HG02588 (cell line): ENCODE results near the gene C5.

Experiments
- ATAC-seq: cut with Tn5 transposase; IDR thresholded peaks from one replicate; pipeline ENCODE4 v1.9.1; 2021; ENCODE audit warnings: mild to moderate bottlenecking, moderate library complexity; ENCODE audit not compliant: unreplicated experiment

The C5 gene

DNA sequence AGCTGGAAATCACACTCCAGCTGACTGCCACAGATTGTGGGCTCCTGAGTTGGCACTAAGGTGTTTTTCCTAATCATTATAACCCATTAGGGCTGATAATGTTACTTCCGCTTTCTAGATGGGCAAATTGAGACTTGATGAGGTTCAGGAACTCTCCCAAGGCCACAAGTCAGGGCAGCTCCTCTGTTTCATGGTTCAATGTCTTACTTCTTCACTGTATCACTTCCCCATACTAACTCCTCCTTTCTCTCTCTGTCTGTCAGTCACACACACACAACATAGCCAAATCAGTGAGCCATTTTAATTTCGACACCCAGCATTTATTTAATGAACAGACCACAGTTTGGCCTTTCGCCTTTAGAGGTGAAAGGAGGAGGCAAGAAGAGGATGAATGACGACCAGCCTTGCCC lies 105.6 kb downstream of the C5 start:
- peak; percentile 96 for ATAC-seq

DNA sequence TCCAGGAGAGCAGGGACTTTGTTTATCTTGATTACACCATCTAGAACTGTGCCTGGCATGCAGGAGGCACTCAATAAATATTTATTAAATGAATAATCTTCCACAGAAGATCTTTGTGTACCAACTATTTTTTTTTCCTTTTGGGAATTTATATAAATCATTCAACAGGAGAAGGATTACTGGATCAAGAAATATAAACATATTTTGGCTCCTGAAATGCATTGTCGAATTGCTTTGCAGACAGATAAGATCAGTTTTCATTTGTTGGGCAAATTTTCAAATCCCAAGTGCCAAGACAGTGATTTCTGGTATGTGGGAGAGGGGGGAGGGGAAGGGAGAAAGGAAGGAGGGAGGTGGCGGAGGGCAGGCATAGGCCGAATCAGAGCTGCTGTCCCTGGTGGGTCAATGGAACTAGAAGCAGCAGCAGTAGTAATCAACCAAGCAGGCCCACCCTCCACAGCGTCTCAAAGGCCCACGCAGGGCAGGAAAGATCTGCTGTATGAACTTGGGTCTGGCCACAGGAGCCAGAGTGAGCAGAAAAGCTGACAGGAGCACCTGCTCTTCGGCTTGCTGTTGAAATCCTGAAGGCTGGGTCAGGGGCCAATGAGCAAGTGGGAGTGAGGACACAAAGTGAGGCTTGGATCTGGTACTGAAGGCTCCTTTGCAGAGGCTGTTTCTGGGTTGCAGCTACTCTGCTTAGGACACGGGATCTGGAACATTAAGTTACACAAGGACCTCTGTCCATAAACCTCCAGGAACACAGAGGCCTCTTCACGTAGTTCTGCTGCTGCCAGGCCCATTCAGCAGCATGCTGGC lies 107.7 kb downstream of the C5 start:
- ATAC-seq, result no peak

DNA sequence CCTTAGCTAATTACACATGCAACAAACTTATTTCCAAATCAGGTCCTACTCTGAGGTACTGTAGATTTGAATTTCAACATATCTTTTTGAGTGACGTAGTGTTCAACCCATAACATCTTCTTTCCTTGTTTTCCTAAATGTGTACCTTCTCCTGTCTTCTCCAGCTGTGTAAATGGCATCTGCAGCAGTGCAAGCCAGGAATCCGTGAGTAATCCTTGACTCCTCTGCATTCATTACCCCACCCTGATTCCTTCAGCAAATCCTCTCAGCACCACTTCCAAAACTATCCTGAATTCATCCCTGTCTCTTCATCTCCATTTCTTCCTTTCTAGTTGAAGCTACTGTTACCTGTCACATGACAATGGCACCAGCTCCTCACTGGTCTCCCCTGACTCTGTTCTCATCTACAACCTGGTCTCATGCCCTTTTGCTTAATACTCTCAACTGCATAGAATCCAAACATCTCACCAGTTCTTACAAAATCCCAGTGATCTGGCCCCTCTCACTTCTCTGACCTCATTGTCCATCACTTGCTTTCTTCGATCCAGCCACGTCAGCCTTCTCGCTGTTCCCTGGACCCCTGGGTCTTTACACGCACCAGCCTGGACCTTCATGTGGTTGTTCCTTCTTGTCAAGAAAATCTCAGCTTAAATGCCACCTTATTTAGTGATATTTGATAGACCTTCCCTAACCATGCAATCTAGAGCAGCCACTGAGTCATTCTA lies 108.9 kb downstream of the C5 start:
- ATAC-seq, result no peak

DNA sequence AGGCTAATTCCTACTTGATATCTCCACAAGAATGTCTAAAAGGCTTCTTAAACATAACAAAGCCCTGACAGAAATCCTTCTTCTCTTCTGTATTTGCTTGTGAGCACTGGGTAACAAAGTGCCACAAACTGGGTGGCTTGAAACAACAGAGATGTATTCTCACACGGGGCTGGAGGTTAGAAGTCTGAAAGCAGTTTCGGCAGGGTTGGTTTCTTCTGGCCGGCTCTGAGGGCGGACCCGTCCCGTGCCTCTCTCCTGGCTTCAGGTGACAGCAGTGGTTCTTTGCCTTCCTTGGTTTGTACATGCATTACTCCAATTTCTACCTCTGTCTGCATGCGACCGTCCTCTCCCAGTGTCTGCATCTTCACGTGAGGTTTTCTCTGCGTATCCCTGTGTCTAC lies 109.5 kb downstream of the C5 start:
- ATAC-seq, result no peak

DNA sequence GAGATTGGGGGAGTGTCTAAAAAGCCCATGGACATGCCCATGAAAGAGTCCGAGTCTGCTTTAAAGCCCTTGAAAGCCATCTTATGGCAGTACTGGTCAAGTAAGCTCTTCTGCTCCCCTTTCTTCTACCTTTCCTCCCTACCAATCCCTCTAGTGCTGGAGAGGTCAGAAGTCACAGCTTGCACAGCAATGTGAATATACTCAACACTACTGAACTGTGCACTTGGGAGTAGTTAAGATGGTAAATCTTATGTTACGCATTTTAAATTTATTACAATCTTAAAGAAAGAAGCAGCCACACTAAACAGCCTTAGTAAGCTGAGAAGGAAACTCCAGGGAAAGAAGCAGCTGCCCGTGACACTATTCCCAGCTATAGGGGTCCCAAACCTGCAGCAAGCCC lies 111.2 kb downstream of the C5 start:
- ATAC-seq, result no peak

DNA sequence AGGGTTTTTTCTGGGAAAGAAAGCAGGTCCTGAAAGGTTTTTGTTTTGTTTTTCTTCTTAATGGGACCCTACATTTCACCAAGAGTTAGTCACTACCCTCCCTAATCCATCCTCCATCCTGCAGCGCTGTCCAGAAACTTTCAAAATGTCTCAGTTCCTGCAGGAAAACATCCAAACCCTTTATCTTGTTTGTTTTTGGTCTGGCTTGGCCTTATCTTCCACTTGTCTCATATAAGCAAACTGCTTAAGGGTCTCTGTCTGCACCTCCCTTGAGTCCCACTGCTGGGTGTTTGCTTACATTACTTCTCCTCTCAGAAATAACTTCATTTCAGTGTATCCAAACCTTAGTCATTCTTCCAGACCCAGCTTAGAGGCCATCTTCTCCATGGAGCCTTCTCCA lies 112.5 kb downstream of the C5 start:
- no peak for ATAC-seq

DNA sequence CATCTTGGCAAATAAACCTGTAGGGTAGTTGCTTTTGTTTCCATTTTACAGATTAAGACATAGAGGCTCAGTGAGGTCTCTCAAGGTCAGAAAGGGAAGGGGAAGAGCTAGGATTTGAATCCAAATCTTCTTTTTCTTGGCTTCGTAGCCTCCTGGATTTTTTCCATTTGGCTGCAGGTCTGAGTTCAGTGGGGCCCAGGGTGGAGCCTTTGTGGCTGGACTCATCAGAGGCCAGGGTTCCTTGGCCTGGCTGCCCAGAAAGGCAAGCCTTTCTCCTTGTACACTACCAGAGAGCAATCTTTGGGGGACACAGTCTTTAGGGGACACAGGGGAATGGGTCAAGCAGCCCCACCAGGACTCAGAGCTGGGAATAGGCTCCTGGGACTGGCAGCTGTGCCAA lies 112.9 kb downstream of the C5 start:
- ATAC-seq, result no peak

DNA sequence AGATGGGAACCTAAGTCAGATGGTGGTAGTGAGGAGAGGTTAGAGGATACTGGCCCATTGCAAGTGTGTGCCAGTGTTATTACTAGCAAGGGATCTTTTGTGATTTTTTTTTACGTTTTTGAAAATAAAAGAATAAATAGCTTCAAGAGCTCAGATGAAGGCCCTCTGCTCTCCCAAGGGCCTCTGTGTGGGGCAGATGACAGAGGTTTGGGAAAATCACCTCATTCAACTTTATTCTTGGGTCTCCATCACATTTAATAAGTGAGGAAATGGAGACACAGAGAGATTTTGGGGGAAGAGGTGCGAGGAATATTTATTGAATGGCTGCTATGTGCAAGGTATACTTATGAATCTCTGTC lies 113.3 kb downstream of the C5 start:
- no peak for ATAC-seq

DNA sequence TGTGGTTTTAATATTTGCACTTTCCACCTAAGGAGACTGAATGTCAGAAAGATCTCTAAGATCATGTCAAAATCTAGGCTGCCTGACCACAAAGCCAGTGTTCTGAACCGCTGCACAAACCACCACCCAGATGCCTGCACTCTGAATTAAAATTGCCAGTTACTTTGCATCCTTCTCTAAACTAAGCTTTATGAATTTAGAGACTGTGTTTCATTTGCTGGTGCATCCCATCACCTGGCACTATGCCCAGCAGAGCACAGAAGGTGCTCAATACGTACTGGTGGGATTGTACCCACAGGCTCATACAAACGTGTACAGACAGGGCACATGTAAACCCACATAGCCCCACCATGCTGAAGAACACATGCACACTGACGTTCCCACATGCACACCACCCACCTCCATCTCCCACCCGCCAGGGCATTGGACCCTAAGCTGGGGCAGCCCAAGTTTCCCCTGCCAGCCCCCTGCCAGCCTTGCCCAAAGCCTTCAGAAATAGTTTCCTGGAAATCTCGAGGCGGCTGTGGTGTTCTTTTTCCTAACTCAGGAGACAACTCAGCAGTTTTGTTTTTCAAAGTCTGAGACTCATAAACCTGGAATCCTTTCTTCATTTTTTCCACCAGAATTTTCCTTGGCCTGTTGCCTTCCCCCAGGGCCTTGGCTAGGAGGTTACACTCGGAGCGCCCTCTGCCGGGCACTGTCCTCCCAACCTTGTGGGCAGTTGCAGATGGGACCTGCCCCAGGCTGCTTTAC lies 113.9 kb downstream of the C5 start:
- ATAC-seq, result peak; percentile 38

DNA sequence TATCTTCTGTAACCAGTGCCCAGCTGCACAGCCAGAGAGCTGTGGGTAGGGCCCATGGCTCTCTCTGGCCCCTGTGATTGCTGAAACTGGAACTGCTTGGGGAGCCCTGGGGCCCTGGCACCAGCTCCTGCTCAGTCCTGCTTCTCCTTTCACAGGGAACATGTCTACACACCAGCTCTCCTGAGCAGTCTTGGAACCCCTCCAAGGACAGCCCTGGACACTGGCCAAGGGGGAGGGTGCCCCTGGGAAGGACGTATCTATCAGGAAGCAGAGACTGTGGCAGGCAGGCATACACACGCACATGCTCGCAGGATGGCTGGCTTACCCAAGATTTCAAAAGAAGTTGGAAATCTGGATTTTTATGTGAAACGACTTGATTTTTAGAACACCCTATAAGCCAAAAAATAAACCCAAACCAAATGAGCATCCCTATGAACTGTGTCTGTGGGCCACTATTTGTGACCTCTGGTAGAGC lies 114.7 kb downstream of the C5 start:
- ATAC-seq, result no peak

DNA sequence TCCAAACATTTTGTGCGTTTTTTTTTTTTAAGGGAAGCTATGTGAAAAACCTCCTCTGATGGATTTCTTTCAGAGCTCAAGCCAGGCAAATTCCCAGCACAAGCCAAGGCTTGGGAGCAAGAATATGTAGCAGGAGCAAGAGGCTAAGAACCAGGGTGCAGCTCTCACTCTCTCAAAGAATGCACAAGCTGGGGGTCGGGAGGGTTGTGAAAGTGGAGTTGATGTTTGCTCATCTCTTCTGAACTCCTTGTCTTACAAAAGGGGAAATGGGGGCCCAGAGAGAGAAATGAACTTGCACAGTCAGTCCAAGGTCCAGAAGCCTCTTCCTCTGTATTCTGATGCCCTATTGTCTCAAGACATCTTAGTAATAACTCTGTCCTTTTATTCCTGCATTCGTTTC lies 115.8 kb downstream of the C5 start:
- no peak for ATAC-seq

DNA sequence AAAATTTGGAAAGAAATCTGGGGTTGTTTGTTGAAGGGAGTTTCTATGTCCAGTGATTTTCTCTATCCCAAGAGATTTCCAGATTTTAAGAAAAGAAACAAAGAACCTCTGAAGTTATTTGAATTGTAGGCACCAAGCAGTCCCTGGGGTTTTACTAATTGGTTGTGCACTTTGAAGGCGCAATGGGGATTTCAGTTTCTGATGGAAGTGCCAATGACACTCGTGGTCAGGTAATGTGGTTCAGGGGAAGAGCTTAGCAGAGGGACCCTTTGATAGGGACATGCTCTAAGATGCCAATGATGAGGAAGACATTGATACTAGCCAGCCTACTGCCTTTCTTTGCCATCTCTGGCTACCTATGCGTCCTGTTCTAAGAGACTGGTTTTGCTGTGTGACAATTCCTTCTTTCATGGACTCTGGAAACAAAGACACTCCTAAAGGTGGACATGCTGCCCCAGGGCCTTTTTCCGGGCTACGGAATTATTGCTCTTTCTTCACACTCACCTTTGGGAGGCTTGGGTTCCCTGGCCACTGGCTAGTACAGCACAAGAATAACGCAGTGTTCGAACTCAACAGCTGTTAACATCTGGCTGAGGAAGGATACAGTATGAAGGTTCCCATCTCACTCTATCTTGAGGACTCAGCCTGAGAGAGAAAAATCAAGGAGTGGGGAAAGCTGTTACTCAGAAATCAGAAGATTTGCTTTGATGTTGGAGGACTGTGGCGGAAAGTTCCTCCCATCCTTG lies 116.6 kb downstream of the C5 start:
- ATAC-seq, result no peak

DNA sequence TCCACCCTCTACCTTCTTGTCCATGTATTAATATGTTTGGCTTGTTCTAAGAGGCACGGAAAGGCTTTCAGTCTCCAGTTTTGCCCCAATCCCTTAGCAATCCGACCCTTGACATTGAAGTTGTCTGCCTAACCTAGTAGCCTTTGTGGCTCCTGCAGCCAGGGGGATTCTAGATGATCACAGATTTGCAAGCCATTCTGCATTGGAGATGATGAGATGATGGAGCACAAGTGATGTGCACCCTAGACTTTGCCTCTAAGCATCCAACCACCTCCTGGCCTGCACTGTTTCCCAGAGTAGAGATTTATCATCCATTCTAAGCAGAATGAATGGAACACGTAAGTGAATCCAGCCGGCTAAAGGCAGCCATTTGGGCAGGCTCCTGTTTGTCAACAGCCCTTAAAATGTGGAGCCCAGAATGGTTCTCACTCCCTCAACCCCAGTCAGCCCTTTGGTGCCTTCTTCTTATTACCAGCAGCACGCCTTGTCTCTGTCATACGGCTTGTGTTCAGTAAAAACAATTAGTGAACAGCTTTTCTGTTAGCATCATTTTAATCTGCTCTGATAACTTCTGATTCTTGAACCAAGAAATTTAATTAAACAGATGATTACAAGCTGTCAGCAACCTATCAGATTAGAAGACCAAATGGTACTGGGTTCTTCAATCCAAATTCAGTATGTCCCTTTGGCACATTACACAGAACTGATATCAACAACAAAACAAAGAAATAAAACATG lies 117.8 kb downstream of the C5 start:
- ATAC-seq, result no peak

DNA sequence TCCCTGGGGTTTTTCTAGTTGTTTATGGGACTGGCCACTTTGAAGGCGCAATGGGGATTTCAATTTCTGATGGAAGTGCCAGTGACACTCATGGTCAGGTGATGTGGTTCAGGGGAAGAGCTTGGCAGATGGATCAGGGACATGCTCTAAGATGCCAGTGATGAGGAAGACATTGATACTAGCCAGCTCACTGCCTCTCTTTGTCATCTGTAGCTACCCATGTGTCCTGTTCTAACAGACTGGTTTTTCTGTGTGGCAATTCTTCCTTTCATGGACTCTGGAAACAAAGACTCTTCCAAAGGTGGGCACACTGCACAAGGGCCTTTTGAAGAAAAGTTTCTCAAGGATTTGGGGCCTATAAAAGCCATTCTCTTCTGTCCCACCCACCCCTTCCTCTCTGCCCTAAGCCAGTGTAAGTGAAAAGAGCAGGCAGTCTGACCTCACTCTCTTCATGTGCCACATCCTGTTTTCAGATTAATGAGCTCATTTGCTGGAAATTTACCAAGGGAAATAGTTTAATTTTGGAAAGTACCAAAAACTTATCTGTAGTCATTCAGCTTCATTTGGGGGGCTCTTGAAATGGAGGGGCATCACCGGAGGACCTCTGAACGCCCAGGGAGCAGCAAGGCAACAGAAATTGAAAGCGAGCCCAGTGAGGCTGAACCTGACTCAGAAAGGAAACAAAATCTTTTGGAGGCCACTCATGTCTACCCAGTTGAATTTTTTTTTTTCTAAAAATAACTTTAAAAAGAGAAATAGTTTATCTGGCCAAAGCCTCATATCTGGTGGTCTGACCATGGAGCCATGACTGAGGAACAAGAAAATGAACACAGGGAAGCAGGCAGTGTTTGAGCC lies 118.6 kb downstream of the C5 start:
- ATAC-seq, result peak; percentile 48

DNA sequence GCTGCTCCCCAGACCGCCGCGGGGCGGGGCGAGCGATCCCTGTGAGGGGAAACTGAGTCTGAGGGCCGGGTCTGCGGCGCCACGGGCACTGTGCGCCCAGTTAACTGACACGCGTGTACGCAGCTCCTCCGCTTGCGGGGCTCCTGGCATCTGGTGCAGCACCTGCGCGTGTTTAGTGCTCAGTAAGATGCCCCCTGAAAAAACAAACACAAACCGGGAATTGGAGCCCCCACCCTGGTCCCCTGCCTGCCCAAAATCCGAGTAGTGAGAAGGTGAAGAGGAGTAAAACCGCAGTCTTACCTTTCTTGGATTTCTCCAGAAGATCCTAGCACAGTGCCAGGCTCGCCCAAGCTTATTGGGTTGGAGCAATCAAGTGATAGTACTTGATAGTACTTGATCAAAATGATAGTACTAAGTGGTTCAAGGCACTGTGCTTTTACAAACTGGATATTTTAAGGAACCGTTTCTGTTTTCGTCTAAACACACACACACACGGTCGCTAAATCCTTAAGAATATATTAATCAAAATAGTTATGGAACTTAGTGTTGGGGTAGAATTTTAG lies 120.8 kb downstream of the C5 start:
- no peak for ATAC-seq

DNA sequence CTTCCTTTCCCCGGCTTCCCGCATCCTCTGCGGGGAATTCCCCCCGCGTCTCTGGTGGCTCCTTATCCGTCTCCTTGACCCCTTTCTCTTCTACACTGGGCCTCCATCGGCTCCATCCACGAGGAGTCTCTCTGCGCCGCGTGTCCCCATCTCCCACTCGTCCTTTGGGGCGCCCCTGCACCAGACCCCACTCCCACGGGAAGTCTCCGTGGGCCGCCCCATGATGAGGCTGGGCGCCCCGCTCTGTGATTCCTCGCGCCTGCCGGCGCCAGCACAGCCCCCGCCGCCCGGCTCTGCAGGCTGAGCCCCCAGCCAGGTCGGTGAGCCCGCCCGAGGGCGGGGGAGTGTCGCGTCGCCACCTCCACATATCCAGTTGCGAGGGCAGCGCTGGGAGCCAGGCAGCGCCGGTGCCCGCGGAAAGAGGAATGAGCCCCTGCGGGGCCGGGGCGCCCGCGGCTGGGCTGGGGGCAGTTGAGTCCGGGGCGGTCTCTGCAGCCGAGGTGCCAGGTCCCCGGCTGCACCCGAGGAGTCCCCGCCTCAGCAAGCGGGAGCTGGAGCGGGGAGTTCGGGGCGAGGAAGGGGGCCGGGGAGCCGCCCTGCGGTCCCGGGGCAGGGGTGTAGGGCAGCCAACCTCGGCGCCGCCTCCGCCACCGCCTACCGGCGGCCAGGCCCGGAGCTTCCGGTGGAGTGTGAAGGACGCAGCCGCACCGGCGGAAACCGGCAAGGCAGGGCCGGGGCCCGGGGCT lies 121.4 kb downstream of the C5 start:
- ATAC-seq, result peak; percentile 38

DNA sequence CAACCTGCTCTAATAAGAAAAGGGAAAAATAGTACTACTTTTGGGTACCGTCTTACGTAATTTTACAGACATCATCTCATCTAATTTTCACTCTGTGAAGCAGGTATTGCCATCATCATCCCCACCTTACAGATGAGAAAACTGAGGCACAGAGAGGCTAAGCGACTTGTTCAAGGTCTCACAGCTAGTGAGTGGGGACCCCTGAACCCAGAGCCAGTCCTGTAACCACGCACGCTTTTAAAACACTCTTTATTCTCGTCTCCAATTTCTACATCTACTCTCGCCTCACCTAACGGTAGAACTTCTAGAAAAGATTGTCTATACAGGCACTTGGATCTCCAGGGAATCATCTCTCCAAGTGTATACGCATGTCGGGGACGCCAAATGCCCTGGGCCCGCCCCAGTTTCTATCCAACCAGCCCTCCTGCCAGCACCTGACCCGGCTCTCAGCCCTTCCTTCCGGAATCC lies 122.0 kb downstream of the C5 start:
- ATAC-seq, result peak; percentile 2
